Brain microvascular endothelial cell (primary cell): Measurements from ENCODE around the gene FSTL1.

ENCODE experiments used
- DNase-seq: peaks from one replicate; pipeline ENCODE4 v3.0.0-alpha.2; 2020
- H3K27ac ChIP-seq: fragments of 250-450 bp; sonication (Bioruptor Pico); 2 replicates; pipeline ENCODE4 v1.5.1; 2020; ENCODE audit warnings: mild to moderate bottlenecking, moderate library complexity
- H3K27me3 ChIP-seq: fragments of 250-450 bp; sonication (Bioruptor Pico); replicated peaks from 2 replicates; pipeline ENCODE4 v1.5.1; 2020; ENCODE audit warnings: mild to moderate bottlenecking
- H3K36me3 ChIP-seq: fragments of 250-450 bp; sonication (Bioruptor Pico); replicated peaks from 2 replicates; pipeline ENCODE4 v1.5.1; 2020; ENCODE audit warnings: mild to moderate bottlenecking
- H3K4me3 ChIP-seq: 2 replicates; pipeline ENCODE4 v1.5.1; 2011; ENCODE audit warnings: low read depth, mild to moderate bottlenecking, control low read depth, low read length, moderate library complexity
- CTCF ChIP-seq: IDR thresholded peaks from 2 replicates; pipeline ENCODE4 v1.5.1; 2011; ENCODE audit warnings: low read depth, mild to moderate bottlenecking, moderate library complexity, low read length, control low read depth, inconsistent platforms; ENCODE audit errors: missing control alignments
- in situ Hi-C: cut with HindIII; loops from 2 replicates; pipeline ENCODE4 v1.10.0; 2017; ENCODE audit warnings: low sequenced_read_pairs, low pct_ligation_motif_present

Gene FSTL1

GRCh38 chr3:120441776-120442175 is 9.0 kb downstream of the FSTL1 start:
- no peak for DNase-seq
- peaks cover 46% of the 10 kb centered on the region for H3K36me3 ChIP-seq
- no peaks in the 10 kb centered on the region for H3K27me3 ChIP-seq
- in situ Hi-C loops, result no loop called here
- H3K4me3 ChIP-seq, result no peak overlapping the region
- H3K27ac ChIP-seq, result no peak overlapping the region
- TF ChIP-seq CTCF, result no peak

- Histone ChIP-seq H3K36me3 (peaks cover 40% of the 10 kb centered on the region), H3K27ac (peak overlapping the region; percentile 95), H3K4me3 (no peak overlapping the region), H3K27me3 (no peaks in the 10 kb centered on the region)
- DNase-seq, result no peak
- in situ Hi-C loops, result no loop called here
- TF ChIP-seq CTCF, result no peak
These were observed 10.0 kb downstream of the FSTL1 start for GRCh38 chr3:120440762-120441161.

GRCh38 chr3:120440001-120440703 is 10.6 kb downstream of the FSTL1 start:
- TF ChIP-seq CTCF, result no peak
- in situ Hi-C loops, result no loop called here
- DNase-seq, result no peak
- H3K27ac ChIP-seq, result peak overlapping the region; percentile 95
- no peak overlapping the region for H3K4me3 ChIP-seq
- peaks cover 39% of the 10 kb centered on the region for H3K36me3 ChIP-seq
- H3K27me3 ChIP-seq, result no peaks in the 10 kb centered on the region

GRCh38 chr3:120438665-120439370 is 12.0 kb downstream of the FSTL1 start:
- DNase-seq, result peak; percentile 95
- Histone ChIP-seq H3K4me3 (no peak overlapping the region), H3K27me3 (no peaks in the 10 kb centered on the region), H3K27ac (peak overlapping the region; percentile 95), H3K36me3 (peaks cover 40% of the 10 kb centered on the region)
- no peak for TF ChIP-seq CTCF
- in situ Hi-C loops, result no loop called here

- TF ChIP-seq CTCF, result no peak
- peak overlapping the region; percentile 95 for H3K27ac ChIP-seq
- no peak overlapping the region for H3K4me3 ChIP-seq
- H3K36me3 ChIP-seq, result peaks cover 40% of the 10 kb centered on the region
- H3K27me3 ChIP-seq, result no peaks in the 10 kb centered on the region
- in situ Hi-C loops, result no loop called here
- DNase-seq, result no peak
These were observed 12.6 kb downstream of the FSTL1 start for GRCh38 chr3:120438216-120438615.
